ENCODE data around the gene ARHGDIA.
A peak's percentile ranks its signal among the peaks of the same experiment; 100 is the strongest.

Gene ARHGDIA

DNA sequence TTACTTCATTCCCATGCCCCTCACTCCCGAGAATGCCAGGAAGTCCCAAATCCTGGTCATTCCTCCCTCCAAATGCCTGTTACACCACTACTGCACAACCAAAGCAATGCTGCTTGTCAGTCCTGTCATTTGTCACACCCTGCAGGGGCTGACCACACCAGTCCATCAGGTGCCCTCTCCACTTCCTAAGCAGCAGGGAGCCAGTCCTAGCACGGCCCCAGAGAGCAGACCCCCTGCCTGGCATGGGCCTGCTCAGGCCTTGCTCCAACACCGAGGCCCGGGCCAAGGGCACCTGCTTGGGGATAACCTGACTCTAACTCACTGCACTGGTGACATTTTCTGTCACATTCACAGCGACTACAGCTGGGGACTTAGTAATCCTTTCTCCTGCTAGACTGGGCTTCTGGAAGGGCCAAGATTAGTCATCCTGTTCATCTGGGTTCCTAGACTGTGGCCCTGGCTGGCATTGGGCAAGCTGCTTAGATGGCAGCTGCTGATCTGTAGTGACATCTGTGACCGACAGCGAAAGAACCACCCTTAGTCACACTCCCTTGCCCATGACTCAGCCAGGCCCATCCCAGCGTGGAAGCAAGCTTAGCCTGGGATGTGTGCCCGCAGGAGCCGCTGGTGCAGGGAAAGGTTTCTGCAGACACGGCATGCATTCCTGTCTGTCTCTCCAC is 14.9 kb upstream of the ARHGDIA start:
- DNase-seq: no peak

GRCh38 chr17:81885454-81885853 is 14.3 kb upstream of the ARHGDIA start:
- DNase-seq: no peak

GRCh38 chr17:81884968-81885367 is 13.8 kb upstream of the ARHGDIA start:
- DNase-seq: no peak

- DNase-seq: no peak
Observed at GRCh38 chr17:81884520-81884919, 13.4 kb upstream of the ARHGDIA start.

DNA sequence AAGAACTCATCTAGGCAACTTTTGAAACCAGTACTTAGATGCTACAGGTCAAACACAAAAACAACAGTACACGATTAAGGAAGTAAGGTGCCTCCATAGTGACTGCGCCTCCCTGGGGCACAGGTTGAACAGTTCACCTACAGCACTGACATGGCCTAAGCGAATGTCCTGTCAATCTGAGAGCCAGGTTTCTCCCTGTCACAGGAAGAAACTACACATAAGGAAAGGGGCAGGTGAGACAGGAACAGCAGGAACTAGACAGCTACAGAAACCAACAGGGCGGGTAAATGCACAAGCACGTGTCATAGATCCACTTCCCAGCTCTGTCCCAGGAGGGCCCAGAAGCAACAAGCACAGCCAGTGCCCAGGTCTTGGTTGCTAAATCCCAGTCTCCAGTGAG is 8.0 kb upstream of the ARHGDIA start:
- no peak for DNase-seq

GRCh38 chr17:81878294-81878693 is 7.2 kb upstream of the ARHGDIA start:
- no peak for DNase-seq

- no peak for DNase-seq
Observed at GRCh38 chr17:81877569-81877968, 6.4 kb upstream of the ARHGDIA start.

GRCh38 chr17:81871387-81872230 is 472 bp upstream of the ARHGDIA start:
- peak; percentile 92 for DNase-seq

DNA sequence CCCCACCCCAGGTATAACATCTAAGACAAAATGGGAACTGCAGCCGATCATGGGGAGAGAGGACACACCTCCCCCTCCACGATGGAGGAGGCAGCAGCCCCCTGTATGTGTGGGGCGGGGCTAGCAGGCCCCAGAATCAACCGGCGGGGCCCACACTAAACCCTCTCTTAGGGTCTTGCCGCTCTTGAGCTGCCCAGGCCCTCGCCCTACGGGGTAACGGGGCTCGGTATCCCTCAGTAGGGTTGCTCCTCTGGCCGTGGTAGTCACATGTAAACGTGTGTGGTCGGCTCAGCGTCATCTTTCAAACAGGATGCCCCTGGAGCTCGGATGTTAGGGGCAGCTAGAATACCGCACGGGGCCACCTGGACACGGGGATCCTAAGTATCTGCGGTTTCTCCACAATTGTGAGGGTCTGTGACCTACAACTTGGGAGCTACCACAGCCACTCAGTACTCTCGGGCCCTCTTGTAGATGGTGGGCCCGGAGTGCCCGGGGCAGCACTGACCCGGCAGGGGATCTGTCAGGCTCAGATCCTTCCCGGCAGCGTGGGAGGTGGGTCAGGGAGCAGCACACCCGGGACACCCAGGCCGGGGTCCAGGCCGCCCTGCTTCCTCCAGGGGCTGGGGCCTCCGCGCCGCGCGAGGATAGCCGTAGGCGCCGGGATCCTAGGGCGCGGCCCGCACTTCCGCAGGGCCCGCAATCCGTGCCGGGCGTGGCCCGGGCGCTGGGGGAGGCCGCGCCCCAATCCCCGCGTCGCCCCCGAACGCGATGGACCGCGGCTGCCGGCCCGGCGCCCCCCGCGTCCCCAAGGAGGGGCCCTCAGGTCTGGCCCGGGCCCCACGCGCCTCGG is 781 bp downstream of the ARHGDIA start:
- peak; percentile 67 for DNase-seq

DNA sequence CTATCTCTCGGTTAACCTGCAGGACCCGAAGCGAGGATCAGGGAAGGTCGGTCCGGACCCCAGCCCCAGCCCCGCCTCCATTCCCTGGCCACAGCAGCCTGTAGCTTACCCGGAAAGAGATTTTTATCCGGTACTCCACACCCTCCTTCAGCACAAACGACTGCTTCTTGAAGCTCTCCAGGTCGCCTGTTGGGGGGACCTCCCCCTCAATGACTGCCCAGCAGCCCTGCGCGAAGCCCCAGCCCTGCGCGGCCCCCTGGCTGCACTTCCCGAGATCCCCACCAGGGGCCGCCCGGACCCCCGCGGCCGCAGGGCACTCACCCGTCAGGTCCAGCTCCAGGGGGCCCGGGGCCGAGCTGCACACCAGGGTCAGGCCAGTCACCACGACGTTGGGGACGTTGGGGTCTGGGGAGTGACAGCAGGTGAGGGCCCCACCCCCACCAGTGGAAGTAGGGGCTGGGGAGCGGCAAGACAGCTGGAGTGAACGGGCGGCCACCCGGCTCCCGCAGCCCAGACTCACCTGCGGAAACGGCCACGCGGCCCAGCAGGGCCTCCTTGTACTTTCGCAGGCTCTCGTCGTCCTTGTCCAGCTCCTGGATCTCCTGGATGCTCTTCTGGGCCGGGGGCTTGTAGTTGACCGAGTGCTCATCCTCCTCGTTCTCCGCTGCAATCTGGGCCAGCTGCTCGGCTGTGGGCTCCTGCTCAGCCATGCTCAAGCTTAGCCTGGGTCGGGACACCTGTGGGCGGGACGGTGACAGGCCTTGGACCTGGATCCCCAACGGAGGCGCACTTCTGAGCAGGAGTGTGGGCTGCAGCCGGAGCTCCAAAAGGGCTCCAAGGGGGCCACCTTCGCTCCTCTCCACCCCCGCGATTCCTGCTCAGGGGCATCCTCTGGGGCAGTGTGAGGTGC is 1.7 kb downstream of the ARHGDIA start:
- DNase-seq: no peak

DNA sequence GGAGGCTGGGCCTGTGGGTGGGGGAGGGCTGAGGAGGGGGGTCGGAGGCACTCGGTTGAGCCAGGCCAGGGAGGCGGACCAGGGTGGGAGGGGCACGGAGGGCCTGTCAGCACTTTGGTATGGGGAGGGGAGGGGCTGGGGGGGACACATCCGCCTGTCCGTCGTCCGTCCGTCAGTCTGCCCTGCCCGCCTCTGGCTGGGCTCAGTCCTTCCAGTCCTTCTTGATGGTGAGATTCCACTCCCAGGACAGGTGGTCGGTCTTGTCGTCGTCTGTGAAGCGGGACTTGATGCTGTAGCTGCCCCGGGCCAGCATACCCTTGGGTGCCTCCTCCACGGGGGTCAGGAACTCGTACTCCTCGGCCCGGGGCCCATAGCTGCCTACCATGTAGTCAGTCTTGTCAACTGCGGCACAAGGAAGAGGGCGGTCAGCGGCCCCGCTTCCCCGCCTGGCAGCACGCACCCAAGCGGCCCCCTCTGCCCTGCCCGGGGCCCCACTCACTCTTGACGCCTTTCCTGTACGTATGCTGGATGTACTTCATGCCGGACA is 2.4 kb downstream of the ARHGDIA start:
- peak; percentile 26 for DNase-seq

- DNase-seq: peak; percentile 53
Observed at GRCh38 chr17:81867991-81868673, 3.0 kb downstream of the ARHGDIA start.

GRCh38 chr17:81867170-81867990 is 3.8 kb downstream of the ARHGDIA start:
- peak; percentile 64 for DNase-seq

DNA sequence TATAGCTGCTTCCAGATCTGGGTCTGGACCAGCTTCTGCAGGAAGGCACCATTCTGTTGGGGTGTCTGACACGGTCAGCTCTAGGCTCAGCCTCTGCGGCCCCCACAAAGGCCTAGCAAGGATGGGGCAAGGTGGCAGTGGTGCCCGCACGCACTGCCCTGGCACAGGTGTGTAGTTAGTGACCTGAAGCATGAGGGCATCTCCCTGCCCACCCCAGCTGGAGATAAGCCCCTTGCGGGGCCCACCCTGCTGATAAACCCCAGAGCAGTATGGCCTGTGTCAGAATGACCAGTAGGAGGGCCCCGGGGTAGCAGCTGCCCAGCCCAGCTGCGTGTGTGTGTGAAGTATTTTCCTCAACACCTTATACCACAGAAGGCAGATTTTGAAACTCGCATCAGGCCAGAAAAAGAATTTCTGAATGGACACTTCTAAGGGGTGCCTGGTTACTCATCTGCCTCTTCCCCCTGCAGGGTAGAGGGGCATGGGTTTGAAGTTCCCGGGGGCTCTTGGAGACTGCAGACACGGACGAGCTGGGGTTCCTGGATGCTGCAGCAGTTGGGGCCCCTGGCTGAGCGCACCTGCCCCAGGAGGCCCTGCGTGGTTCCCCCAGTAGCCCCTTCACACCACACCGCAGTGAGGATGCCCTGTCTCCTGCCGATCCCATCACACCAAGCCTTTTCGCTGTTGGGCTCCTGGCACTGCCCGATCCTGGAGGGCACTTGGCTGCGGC is 4.5 kb downstream of the ARHGDIA start:
- DNase-seq: peak; percentile 35

GRCh38 chr17:81865733-81866439 is 5.3 kb downstream of the ARHGDIA start:
- no peak for DNase-seq

DNA sequence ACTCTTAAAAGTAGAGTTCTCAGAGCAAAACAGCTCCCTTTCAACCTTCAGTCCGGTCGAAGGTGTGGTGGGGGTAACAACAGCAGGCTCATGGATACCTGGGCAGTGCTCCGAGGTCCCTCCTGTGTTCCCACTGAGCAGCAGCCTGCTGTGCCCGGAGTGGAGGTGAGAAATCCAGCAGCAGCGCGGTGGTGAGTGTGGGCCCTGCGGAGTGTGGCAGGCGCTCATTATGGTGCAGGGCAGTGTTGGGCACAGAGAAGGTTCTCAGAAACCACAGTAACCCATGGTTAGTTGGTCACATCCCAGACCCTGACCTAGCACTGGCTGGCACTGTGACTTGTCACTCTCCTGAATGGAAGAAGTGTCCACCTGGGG is 5.8 kb downstream of the ARHGDIA start:
- DNase-seq: no peak

- no peak for DNase-seq
Observed at GRCh38 chr17:81863833-81864768, 7.0 kb downstream of the ARHGDIA start.

GRCh38 chr17:81863123-81863675 is 7.9 kb downstream of the ARHGDIA start:
- no peak for DNase-seq
